Stimulated activated CD4-positive, alpha-beta T cell treated with anti-CD3 and anti-CD28 coated beads, Interleukin-12 subunit alpha, Interleukin-12 subunit beta, amount 100 ng/mL, for 4 hours (primary cell): Measurements from ENCODE around the gene FRMD4A.
"Not testable (repeated sequence)": the region's sequence is repeated elsewhere in the genome, so short reads cannot be mapped to it uniquely, and the experiment has no call there.

Experiments used
- DNase-seq: peaks from one replicate; pipeline ENCODE4 v3.0.0-alpha.2; 2020

The FRMD4A gene

GRCh38 chr10:13834581-13835286, 496.0 kb downstream of the FRMD4A start:
- DNase-seq, result no peak

GRCh38 chr10:13831711-13832141, 499.0 kb downstream of the FRMD4A start:
- DNase-seq, result no peak

GRCh38 chr10:13830385-13830784, 500.3 kb downstream of the FRMD4A start:
- no peak for DNase-seq

GRCh38 chr10:13829790-13830189, 500.9 kb downstream of the FRMD4A start:
- no peak for DNase-seq

- not testable (repeated sequence) for DNase-seq
Measured at GRCh38 chr10:13828284-13828683, 502.4 kb downstream of the FRMD4A start.

GRCh38 chr10:13827076-13827797, 503.5 kb downstream of the FRMD4A start:
- no peak for DNase-seq

GRCh38 chr10:13823709-13824405, 506.9 kb downstream of the FRMD4A start:
- DNase-seq, result no peak

GRCh38 chr10:13823096-13823708, 507.5 kb downstream of the FRMD4A start:
- DNase-seq, result no peak

GRCh38 chr10:13822490-13822889, 508.2 kb downstream of the FRMD4A start:
- DNase-seq, result no peak

GRCh38 chr10:13820964-13821337, 509.8 kb downstream of the FRMD4A start:
- no peak for DNase-seq

- no peak for DNase-seq
Measured at GRCh38 chr10:13820119-13820963, 510.4 kb downstream of the FRMD4A start.

- DNase-seq, result no peak
Measured at GRCh38 chr10:13816195-13816925, 514.4 kb downstream of the FRMD4A start.

- DNase-seq, result no peak
Measured at GRCh38 chr10:13815756-13816155, 515.0 kb downstream of the FRMD4A start.

- DNase-seq, result no peak
Measured at GRCh38 chr10:13813550-13813949, 517.2 kb downstream of the FRMD4A start.

GRCh38 chr10:13812804-13813203, 517.9 kb downstream of the FRMD4A start:
- no peak for DNase-seq

- DNase-seq, result no peak
Measured at GRCh38 chr10:13810568-13810967, 520.2 kb downstream of the FRMD4A start.

GRCh38 chr10:13809427-13809826, 521.3 kb downstream of the FRMD4A start:
- no peak for DNase-seq

GRCh38 chr10:13808556-13809391, 522.0 kb downstream of the FRMD4A start:
- no peak for DNase-seq

- DNase-seq, result no peak
Measured at GRCh38 chr10:13806419-13806818, 524.3 kb downstream of the FRMD4A start.
